Keratinocyte (primary cell): ENCODE results near the gene PGS1. TPM values are rescaled to one million over a fixed set of nuclear protein-coding genes. Genes with fewer than 3 reads are reported as not detected.

Experiments
- DNase-seq: peaks from one replicate; pipeline ENCODE4 v3.0.0-alpha.2; 2011; ENCODE audit warnings: low read depth, missing footprints, low spot score
- FAIRE-seq: peaks from 2 replicates; lab custom pipeline; 2011; peaks lifted over from hg19 to GRCh38; lab: Jason Lieb, UNC
- H2AFZ ChIP-seq: 2 replicates; pipeline ENCODE4 v1.6.0; 2012; ENCODE audit warnings: low read length, control low read depth, inconsistent platforms; ENCODE audit not compliant: control insufficient read depth
- H3K27ac ChIP-seq: 2 replicates; pipeline ENCODE4 v1.5.1; 2011; ENCODE audit warnings: low read length; ENCODE audit not compliant: control insufficient read depth, insufficient read depth
- H3K27me3 ChIP-seq: 3 replicates; pipeline ENCODE4 v1.6.0; 2011; ENCODE audit warnings: low read length; ENCODE audit not compliant: control insufficient read depth, insufficient read depth; ENCODE audit errors: extremely low read depth
- H3K36me3 ChIP-seq, 2 experiments: 2 replicates in 1 of 2; 3 replicates in 1 of 2; pipeline ENCODE4 v1.5.1; 2011; ENCODE audit warnings: low read length in 2 of 2, mild to moderate bottlenecking in 1 of 2; ENCODE audit not compliant: control insufficient read depth in 2 of 2, insufficient read depth in 2 of 2; ENCODE audit errors: extremely low read depth in 1 of 2
- H3K4me1 ChIP-seq: 3 replicates; pipeline ENCODE4 v1.5.1; 2011; ENCODE audit warnings: low read length; ENCODE audit not compliant: control insufficient read depth, insufficient read depth; ENCODE audit errors: extremely low read depth
- H3K4me2 ChIP-seq: 3 replicates; pipeline ENCODE4 v1.6.0; 2011; ENCODE audit warnings: low read depth, low read length; ENCODE audit not compliant: control insufficient read depth, insufficient read depth; ENCODE audit errors: extremely low read depth
- H3K4me3 ChIP-seq, 3 experiments: fragments of 200-600 bp in 1 of 3; sonication (generic) in 1 of 3; 2 replicates in 2 of 3; 3 replicates in 1 of 3; pipeline ENCODE4 v1.5.1; 2011 to 2016; ENCODE audit warnings: low read length in 3 of 3, mild to moderate bottlenecking in 3 of 3, control low read depth in 2 of 3, inconsistent platforms in 1 of 3, low read depth in 1 of 3, mixed read lengths in 1 of 3, mixed run types in 1 of 3, moderate library complexity in 1 of 3; ENCODE audit not compliant: control insufficient read depth in 2 of 3, insufficient read depth in 2 of 3; ENCODE audit errors: extremely low read depth in 1 of 3
- H3K79me2 ChIP-seq: 2 replicates; pipeline ENCODE4 v1.6.0; 2012; ENCODE audit warnings: low read length; ENCODE audit not compliant: control insufficient read depth, insufficient read depth
- H3K9ac ChIP-seq: 3 replicates; pipeline ENCODE4 v1.6.0; 2011; ENCODE audit warnings: low read length; ENCODE audit not compliant: control insufficient read depth, insufficient read depth; ENCODE audit errors: extremely low read depth
- H3K9me1 ChIP-seq: 3 replicates; pipeline ENCODE4 v1.6.0; 2011; ENCODE audit warnings: low read length; ENCODE audit not compliant: control insufficient read depth, insufficient read depth; ENCODE audit errors: extremely low read depth
- H3K9me3 ChIP-seq: 2 replicates; pipeline ENCODE4 v1.5.1; 2012; ENCODE audit warnings: low read depth, low read length; ENCODE audit not compliant: control insufficient read depth
- H4K20me1 ChIP-seq: 3 replicates; pipeline ENCODE4 v1.6.0; 2011; ENCODE audit warnings: low read length; ENCODE audit not compliant: control insufficient read depth, insufficient read depth; ENCODE audit errors: extremely low read depth
- CTCF ChIP-seq, 3 experiments: IDR thresholded peaks in 1 of 3; conservative IDR thresholded peaks in 1 of 3; optimal IDR thresholded peaks in 1 of 3; 2 replicates in 2 of 3; 3 replicates in 1 of 3; pipeline versions ENCODE3 to v1.5.1; 2011; ENCODE audit warnings: low read length in 3 of 3, mild to moderate bottlenecking in 3 of 3, moderate library complexity in 2 of 3, control low read depth in 1 of 3, inconsistent platforms in 1 of 3; ENCODE audit not compliant: insufficient read depth in 2 of 3; ENCODE audit errors: extremely low read depth in 1 of 3
- EZH2 ChIP-seq: IDR thresholded peaks from one replicate; pipeline ENCODE4 v1.6.1; 2012; ENCODE audit warnings: inconsistent platforms, mild to moderate bottlenecking, low read length, moderate library complexity
- dilution Hi-C: fragments of 300-500 bp; cut with MboI; formaldehyde crosslinking; loops from one replicate; pipeline ENCODE4 v1.7.0; 2020; ENCODE audit warnings: low sequenced_read_pairs; ENCODE audit not compliant: extremely low pct_ligation_motif_present
- polyA plus RNA-seq, 5 experiments: library from polyadenylated mRNA; depleted of rRNA in 3 of 5; stranded (reverse) in 3 of 5; stranded (forward) in 1 of 5; unstranded in 1 of 5; fragments of >200 nt; gene quantifications; 1 replicate in 1 of 5; 2 replicates in 3 of 5; 3 replicates in 1 of 5; pipeline versions ENCODE4 v1.2.1 to v1.2.3, GENCODE V29; 2011 to 2012; ENCODE audit warnings: missing spikeins in 2 of 5, low read depth in 1 of 5, low replicate concordance in 1 of 5

Gene PGS1
- polyA plus RNA-seq, 1 donor (not counting 4 experiments of a cell fraction or from before 2014, with no cell fraction given), result 19.6 TPM

GRCh38 chr17:78359997-78360370, 18.5 kb upstream of the PGS1 start, which contains the start of gene SOCS3:
SOCS3 (minus strand) TSS chr17:78360077; CDS start chr17:78359095, 982 bp downstream.
- Histone ChIP-seq H3K9ac (peak within 1 kb of the TSS; percentile 92), H3K27me3 (peaks cover 8% of the 10 kb centered on the region), H3K9me3 (no peaks in the 10 kb centered on the region), H3K4me3 (peak within 1 kb of the TSS; percentile 81 to 91 (median 88)), H3K9me1 (no peaks in the 10 kb centered on the region), H3K79me2 (peaks cover 25% of the 10 kb centered on the region), H4K20me1 (peaks cover 5% of the 10 kb centered on the region), H3K27ac (peak within 1 kb of the TSS; percentile 77), H3K4me2 (peak within 1 kb of the TSS; percentile 84), H3K36me3 (peaks cover 3 to 17% of the 10 kb centered on the region in 2 experiments), H3K4me1 (peaks cover 35% of the 10 kb centered on the region), H2AFZ (peak within 1 kb of the TSS; percentile 65)
- dilution Hi-C loops, result no loop called here
- no peak for TF ChIP-seq EZH2
- TF ChIP-seq CTCF (optimal IDR thresholded peaks at IDR 0.05 in 1 of 3, IDR thresholded peaks at IDR 0.05 in 1 of 3, conservative IDR thresholded peaks at IDR 0.05 in 1 of 3; ENCODE audit: extremely low read depth in 1 of 3, insufficient read depth in 2 of 3, low read length in 3 of 3), result no peak
- DNase-seq, result no peak
- no peak for FAIRE-seq

- DNase-seq (no peak), FAIRE-seq (peak; percentile 26)
- Histone ChIP-seq H2AFZ (peak overlapping the region; percentile 65), H3K4me2 (peak overlapping the region; percentile 84), H3K9me3 (no peaks in the 10 kb centered on the region), H3K27me3 (peaks cover 8% of the 10 kb centered on the region), H3K27ac (peak overlapping the region; percentile 56), H4K20me1 (peaks cover 5% of the 10 kb centered on the region), H3K9ac (peak overlapping the region; percentile 92), H3K36me3 (peaks cover 3 to 17% of the 10 kb centered on the region in 2 experiments), H3K4me3 (peak overlapping the region; percentile 42 to 67 (median 67)), H3K9me1 (no peaks in the 10 kb centered on the region), H3K79me2 (peaks cover 25% of the 10 kb centered on the region), H3K4me1 (peaks cover 30% of the 10 kb centered on the region)
- dilution Hi-C loops, result no loop called here
- TF ChIP-seq CTCF (optimal IDR thresholded peaks at IDR 0.05 in 1 of 3, IDR thresholded peaks at IDR 0.05 in 1 of 3, conservative IDR thresholded peaks at IDR 0.05 in 1 of 3; ENCODE audit: extremely low read depth in 1 of 3, insufficient read depth in 2 of 3, low read length in 3 of 3) (peak; percentile 77 to 95 (median 94)), EZH2 (no peak)
These were observed 17.9 kb upstream of the PGS1 start for GRCh38 chr17:78360371-78361224.
